GM12873 (cell line): ENCODE results near the gene KARS1.

Experiments
- CTCF ChIP-seq: IDR thresholded peaks from 2 replicates; pipeline ENCODE4 v1.5.1; 2012; ENCODE audit warnings: low read depth, mild to moderate bottlenecking, moderate library complexity, low read length, control low read depth; ENCODE audit not compliant: insufficient read depth; ENCODE audit errors: missing control alignments

The KARS1 gene

GRCh38 chr16:75578212-75578611 lies 69.3 kb downstream of the KARS1 start:
- TF ChIP-seq CTCF: no peak
